ENCODE data around the gene PRKAR1A.

Gene PRKAR1A

DNA sequence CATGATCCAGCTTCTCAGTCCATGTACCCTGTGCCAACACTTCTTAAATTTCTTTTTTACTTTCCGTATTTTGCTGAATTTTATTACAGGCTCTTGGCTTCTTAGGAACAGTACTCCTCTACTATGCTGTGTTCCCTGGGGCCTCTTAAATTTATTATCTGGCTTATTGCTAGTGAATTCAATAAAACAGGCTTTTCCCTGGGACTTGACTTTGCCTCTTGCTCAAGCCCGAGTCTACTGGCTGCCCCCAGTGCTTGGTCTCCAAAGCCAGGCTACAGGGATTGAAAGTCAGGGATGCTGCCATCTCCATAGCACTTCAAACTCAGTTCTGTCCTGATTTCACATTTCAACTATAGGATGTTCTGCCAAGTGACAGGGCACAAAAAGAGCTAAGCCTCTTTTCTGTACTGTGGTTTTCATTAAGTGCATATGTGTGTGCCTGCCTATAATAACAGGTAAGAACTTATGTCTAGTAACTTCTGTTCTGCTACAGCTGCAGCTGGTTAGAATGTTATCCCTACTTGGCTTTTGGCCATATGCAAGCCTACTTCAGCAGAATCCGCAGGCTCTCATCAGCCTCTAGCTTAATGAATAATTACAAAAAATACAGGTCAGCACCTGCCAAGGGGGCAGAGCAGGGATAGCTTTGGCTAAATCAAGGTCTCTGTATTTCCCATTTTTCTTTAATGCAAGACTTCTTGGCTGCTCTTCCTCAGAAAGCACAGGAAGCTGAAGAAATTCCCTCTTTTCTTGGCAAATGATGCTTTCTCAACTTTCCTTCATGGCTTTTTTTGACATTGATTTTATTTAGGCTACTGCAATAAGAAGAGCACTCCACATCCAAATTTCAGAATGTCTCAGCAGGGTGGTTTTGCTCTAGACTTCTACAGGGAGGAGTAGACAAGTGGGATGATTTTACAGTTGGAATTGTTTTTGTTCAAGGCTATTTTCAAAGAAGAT is 80.7 kb downstream of the PRKAR1A start:
- Histone ChIP-seq H2AFZ (ENCODE audit: low read depth, low read length) (no peak overlapping the region), H2BK120ac (ENCODE audit: low read depth, low read length) (no peak overlapping the region), H2BK15ac (ENCODE audit: low read depth, poor library complexity, severe bottlenecking) (no peak overlapping the region), H3K4ac (ENCODE audit: low read depth in 1 of 2, low read length in 2 of 2) (no peak overlapping the region), H2BK12ac (ENCODE audit: low read length in 2 of 2) (no peak overlapping the region), H3K23ac (ENCODE audit: low read length in 2 of 2) (no peak overlapping the region), H2AK5ac (ENCODE audit: low read length, severe bottlenecking) (no peak overlapping the region), H3K27me3 (ENCODE audit: control insufficient read depth in 1 of 2, insufficient read depth in 1 of 2, low read length in 2 of 2) (peaks cover 0 to 58% of the 10 kb centered on the region in 2 experiments), H3K4me1 (ENCODE audit: control insufficient read depth, insufficient read depth, low read depth, low read length) (no peaks in the 10 kb centered on the region), H4K91ac (ENCODE audit: low read length) (no peak overlapping the region), H3K14ac (ENCODE audit: low read length in 2 of 2) (no peak overlapping the region), H3K79me1 (replicated peaks; ENCODE audit: low read length, poor library complexity, severe bottlenecking) (no peaks in the 10 kb centered on the region), H2BK5ac (ENCODE audit: low read depth, low read length, poor library complexity, severe bottlenecking) (no peak overlapping the region), H3K9me3 (ENCODE audit: control insufficient read depth, low read length) (peaks cover 15% of the 10 kb centered on the region), H3K4me3 (ENCODE audit: insufficient read depth in 1 of 2, low read depth in 1 of 2, low read length in 2 of 2) (peak overlapping the region in 1 of 2 experiments; percentile 54), H3K9ac (ENCODE audit: low read length) (peak overlapping the region; percentile 73), H4K8ac (ENCODE audit: low read length) (no peak overlapping the region), H3K27ac (ENCODE audit: low read length, poor library complexity, severe bottlenecking) (no peak overlapping the region), H3K18ac (ENCODE audit: low read depth in 1 of 2, low read length in 2 of 2) (no peak overlapping the region), H3K4me2 (ENCODE audit: low read length, poor library complexity, severe bottlenecking) (no peak overlapping the region), H3K36me3 (ENCODE audit: control insufficient read depth in 1 of 2, insufficient read depth in 2 of 2, low read depth in 1 of 2, low read length in 2 of 2) (peaks cover 0 to 78% of the 10 kb centered on the region in 2 experiments)
- 89% methylated on average over 3 of the region's 3 CpGs for whole genome bisulfite sequencing
- DNase-seq, result no peak

DNA sequence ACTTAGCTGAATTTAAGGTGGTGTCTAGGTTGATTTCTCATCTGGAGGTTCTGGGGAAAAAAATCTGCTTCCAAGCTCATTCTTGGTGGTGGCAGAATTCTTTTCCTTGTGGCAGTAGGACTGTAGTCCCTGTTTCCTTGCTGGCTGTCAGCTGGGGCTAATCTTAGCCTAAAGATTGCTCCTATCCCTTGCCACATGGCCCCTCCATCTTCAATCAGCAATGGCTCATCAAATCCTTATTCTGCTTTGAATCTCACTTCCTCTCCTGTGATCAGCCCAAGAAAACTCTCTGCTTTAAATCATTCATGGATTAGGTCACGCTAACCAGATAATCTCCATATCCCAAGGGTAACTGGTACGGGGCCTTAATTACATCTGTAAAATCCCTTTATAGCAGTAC is 82.3 kb downstream of the PRKAR1A start:
- no peak overlapping the region for H3K14ac ChIP-seq (ENCODE audit: low read length in 2 of 2)

DNA sequence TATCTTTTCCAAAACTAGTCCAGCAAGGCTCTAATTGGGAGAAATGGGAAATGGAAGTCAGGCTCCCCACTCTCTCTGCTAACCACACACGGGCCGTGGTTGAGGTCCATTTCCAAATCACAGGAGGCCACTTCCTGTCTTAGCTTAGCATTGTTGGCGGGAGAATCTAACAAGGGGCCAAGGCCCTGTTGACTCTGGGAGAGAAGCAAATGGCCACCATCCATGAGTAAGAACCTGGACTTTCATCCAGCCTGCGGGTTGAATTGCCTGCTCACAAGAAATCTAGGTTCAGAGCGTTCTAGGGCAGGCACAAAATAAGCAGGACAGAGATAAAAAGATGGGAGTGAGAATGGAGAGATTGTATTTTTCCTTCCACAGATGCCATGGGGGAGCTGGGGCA is 83.3 kb downstream of the PRKAR1A start:
- H2BK5ac ChIP-seq (ENCODE audit: low read depth, low read length, poor library complexity, severe bottlenecking), result no peak overlapping the region
- H2BK12ac ChIP-seq (ENCODE audit: low read length in 2 of 2), result no peak overlapping the region
- no peak for DNase-seq
- peak overlapping the region in 1 of 2 experiments; percentile 87 for H3K4me3 ChIP-seq (ENCODE audit: insufficient read depth in 1 of 2, low read depth in 1 of 2, low read length in 2 of 2)
- H2AFZ ChIP-seq (ENCODE audit: low read depth, low read length), result no peak overlapping the region
- no peak overlapping the region for H2AK5ac ChIP-seq (ENCODE audit: low read length, severe bottlenecking)
- H3K14ac ChIP-seq (ENCODE audit: low read length in 2 of 2), result no peak overlapping the region
- no peak overlapping the region for H2BK120ac ChIP-seq (ENCODE audit: low read depth, low read length)
- no peak overlapping the region for H3K23ac ChIP-seq (ENCODE audit: low read length in 2 of 2)
- H4K91ac ChIP-seq (ENCODE audit: low read length), result no peak overlapping the region
- H3K9me3 ChIP-seq (ENCODE audit: control insufficient read depth, low read length), result no peaks in the 10 kb centered on the region
- no peak overlapping the region for H4K8ac ChIP-seq (ENCODE audit: low read length)
- 91% methylated on average over 5 of the region's 5 CpGs for WGBS
- H3K4ac ChIP-seq (ENCODE audit: low read depth in 1 of 2, low read length in 2 of 2), result no peak overlapping the region
- H3K9ac ChIP-seq (ENCODE audit: low read length), result peak overlapping the region; percentile 99
- H3K79me1 ChIP-seq (replicated peaks; ENCODE audit: low read length, poor library complexity, severe bottlenecking), result no peaks in the 10 kb centered on the region
- H3K4me2 ChIP-seq (ENCODE audit: low read length, poor library complexity, severe bottlenecking), result no peak overlapping the region
- H3K36me3 ChIP-seq (ENCODE audit: control insufficient read depth in 1 of 2, insufficient read depth in 2 of 2, low read depth in 1 of 2, low read length in 2 of 2), result peaks cover 0 to 66% of the 10 kb centered on the region in 2 experiments
- H3K18ac ChIP-seq (ENCODE audit: low read depth in 1 of 2, low read length in 2 of 2), result no peak overlapping the region
- no peak overlapping the region for H3K27ac ChIP-seq (ENCODE audit: low read length, poor library complexity, severe bottlenecking)
- peaks cover 0 to 76% of the 10 kb centered on the region in 2 experiments for H3K27me3 ChIP-seq (ENCODE audit: control insufficient read depth in 1 of 2, insufficient read depth in 1 of 2, low read length in 2 of 2)
- peaks cover 8% of the 10 kb centered on the region for H3K4me1 ChIP-seq (ENCODE audit: control insufficient read depth, insufficient read depth, low read depth, low read length)
- H2BK15ac ChIP-seq (ENCODE audit: low read depth, poor library complexity, severe bottlenecking), result peak overlapping the region; percentile 1

More for the DNA sequence above, 82.3 kb downstream of the PRKAR1A start:
- Histone ChIP-seq H3K79me1 (replicated peaks; ENCODE audit: low read length, poor library complexity, severe bottlenecking) (no peaks in the 10 kb centered on the region), H3K23ac (ENCODE audit: low read length in 2 of 2) (no peak overlapping the region), H4K91ac (ENCODE audit: low read length) (no peak overlapping the region), H3K27me3 (ENCODE audit: control insufficient read depth in 1 of 2, insufficient read depth in 1 of 2, low read length in 2 of 2) (peaks cover 0 to 69% of the 10 kb centered on the region in 2 experiments), H3K9me3 (ENCODE audit: control insufficient read depth, low read length) (no peaks in the 10 kb centered on the region), H2BK12ac (ENCODE audit: low read length in 2 of 2) (no peak overlapping the region), H2BK5ac (ENCODE audit: low read depth, low read length, poor library complexity, severe bottlenecking) (no peak overlapping the region), H2BK15ac (ENCODE audit: low read depth, poor library complexity, severe bottlenecking) (no peak overlapping the region), H3K4me3 (ENCODE audit: insufficient read depth in 1 of 2, low read depth in 1 of 2, low read length in 2 of 2) (peak overlapping the region in 1 of 2 experiments; percentile 87), H3K36me3 (ENCODE audit: control insufficient read depth in 1 of 2, insufficient read depth in 2 of 2, low read depth in 1 of 2, low read length in 2 of 2) (peaks cover 0 to 73% of the 10 kb centered on the region in 2 experiments), H2AFZ (ENCODE audit: low read depth, low read length) (no peak overlapping the region), H3K4me2 (ENCODE audit: low read length, poor library complexity, severe bottlenecking) (no peak overlapping the region), H4K8ac (ENCODE audit: low read length) (no peak overlapping the region), H2BK120ac (ENCODE audit: low read depth, low read length) (no peak overlapping the region), H3K18ac (ENCODE audit: low read depth in 1 of 2, low read length in 2 of 2) (no peak overlapping the region), H3K27ac (ENCODE audit: low read length, poor library complexity, severe bottlenecking) (no peak overlapping the region), H3K9ac (ENCODE audit: low read length) (peak overlapping the region; percentile 99), H3K4me1 (ENCODE audit: control insufficient read depth, insufficient read depth, low read depth, low read length) (no peaks in the 10 kb centered on the region), H2AK5ac (ENCODE audit: low read length, severe bottlenecking) (no peak overlapping the region), H3K4ac (ENCODE audit: low read depth in 1 of 2, low read length in 2 of 2) (no peak overlapping the region)
- no peak for DNase-seq
- 100% methylated on average over 1 of the region's 2 CpGs for WGBS

DNA sequence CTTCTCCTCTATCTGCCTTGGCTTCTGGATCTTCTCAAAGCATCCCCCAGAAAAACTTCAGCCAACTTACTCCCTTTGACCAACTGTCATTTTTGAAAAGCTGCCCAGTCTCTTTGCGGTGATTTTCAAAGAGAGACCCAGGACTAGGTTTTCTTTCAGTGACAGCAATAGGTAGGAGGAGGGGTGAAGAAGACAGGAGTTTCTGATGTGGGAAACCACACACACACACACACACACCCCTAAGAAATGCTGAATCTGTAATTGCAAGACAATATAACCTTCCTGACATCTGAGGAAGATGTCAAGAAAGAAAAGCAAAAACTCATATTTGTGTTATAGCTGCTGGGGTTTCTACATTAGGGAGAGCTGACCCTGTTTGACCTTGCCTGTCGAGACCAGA is 83.8 kb downstream of the PRKAR1A start:
- Histone ChIP-seq H3K4me3 (ENCODE audit: insufficient read depth in 1 of 2, low read depth in 1 of 2, low read length in 2 of 2) (peak overlapping the region in 1 of 2 experiments; percentile 87), H3K27me3 (ENCODE audit: control insufficient read depth in 1 of 2, insufficient read depth in 1 of 2, low read length in 2 of 2) (peaks cover 0 to 76% of the 10 kb centered on the region in 2 experiments), H3K79me1 (replicated peaks; ENCODE audit: low read length, poor library complexity, severe bottlenecking) (no peaks in the 10 kb centered on the region), H4K8ac (ENCODE audit: low read length) (no peak overlapping the region), H3K23ac (ENCODE audit: low read length in 2 of 2) (no peak overlapping the region), H3K4me1 (ENCODE audit: control insufficient read depth, insufficient read depth, low read depth, low read length) (peaks cover 13% of the 10 kb centered on the region), H2AK5ac (ENCODE audit: low read length, severe bottlenecking) (no peak overlapping the region), H2BK120ac (ENCODE audit: low read depth, low read length) (no peak overlapping the region), H2BK5ac (ENCODE audit: low read depth, low read length, poor library complexity, severe bottlenecking) (no peak overlapping the region), H3K36me3 (ENCODE audit: control insufficient read depth in 1 of 2, insufficient read depth in 2 of 2, low read depth in 1 of 2, low read length in 2 of 2) (peaks cover 0 to 62% of the 10 kb centered on the region in 2 experiments), H2BK15ac (ENCODE audit: low read depth, poor library complexity, severe bottlenecking) (no peak overlapping the region), H3K4ac (ENCODE audit: low read depth in 1 of 2, low read length in 2 of 2) (no peak overlapping the region), H3K27ac (ENCODE audit: low read length, poor library complexity, severe bottlenecking) (no peak overlapping the region), H3K9ac (ENCODE audit: low read length) (peak overlapping the region; percentile 99), H3K9me3 (ENCODE audit: control insufficient read depth, low read length) (no peaks in the 10 kb centered on the region), H3K4me2 (ENCODE audit: low read length, poor library complexity, severe bottlenecking) (no peak overlapping the region), H4K91ac (ENCODE audit: low read length) (no peak overlapping the region), H2BK12ac (ENCODE audit: low read length in 2 of 2) (no peak overlapping the region), H3K18ac (ENCODE audit: low read depth in 1 of 2, low read length in 2 of 2) (no peak overlapping the region), H2AFZ (ENCODE audit: low read depth, low read length) (no peak overlapping the region), H3K14ac (ENCODE audit: low read length in 2 of 2) (no peak overlapping the region)
- WGBS, result 82% methylated on average over 1 of the region's 2 CpGs
- DNase-seq, result no peak

Measured in mesenchymal stem cell (in vitro differentiated cells and primary cell).